ENCODE measurements around the gene SORCS2. TPM values are rescaled to one million over a fixed set of nuclear protein-coding genes. Genes with fewer than 3 reads are reported as not detected.

SORCS2 gene
- total RNA-seq, 2 experiments from 2014 or later = 0.07 TPM

DNA sequence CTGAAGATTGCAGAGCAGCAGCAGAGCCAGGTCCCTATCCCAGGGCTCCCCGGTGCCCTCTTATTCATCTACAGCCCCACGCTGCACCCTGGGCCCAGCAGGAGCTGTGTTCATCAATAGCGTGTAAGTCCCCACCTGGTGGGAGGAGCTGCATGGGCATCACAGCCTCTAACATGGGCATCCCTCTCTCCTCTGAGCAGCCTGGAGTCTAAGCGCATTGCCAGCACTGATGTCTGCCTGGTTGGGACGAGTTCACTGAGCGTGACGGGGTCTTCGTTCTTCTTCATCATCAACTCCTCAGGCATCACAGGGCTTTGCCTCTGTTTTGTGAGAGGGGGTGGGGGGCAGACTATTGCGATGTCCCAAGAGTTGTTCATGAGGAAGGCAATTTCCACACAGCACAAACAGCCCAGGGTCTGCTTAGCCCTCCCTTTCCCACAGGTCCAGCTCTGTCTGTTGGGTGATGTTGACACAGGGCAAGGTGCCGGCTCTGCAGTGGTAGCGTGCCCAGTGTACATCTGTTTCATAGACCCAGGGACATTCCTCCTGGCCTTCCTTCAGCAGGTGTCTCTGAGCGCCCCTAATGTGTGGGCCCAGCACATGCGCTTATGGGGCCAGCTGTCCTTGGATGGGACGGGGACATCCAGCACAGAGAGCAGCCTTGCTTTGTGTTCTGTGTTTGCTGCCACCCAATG, 85.9 kb downstream of the SORCS2 start:
- intact Hi-C loops (cut with micrococcal nuclease) = no loop called here
- no peaks in the 10 kb centered on the region for H3K4me1 Mint-ChIP-seq (ENCODE audit: low read depth)
- no peak for DNase-seq
- no peaks in the 10 kb centered on the region for H3K36me3 Mint-ChIP-seq
- no peak overlapping the region for H3K4me3 Mint-ChIP-seq
- peaks cover 9% of the 10 kb centered on the region for H3K27me3 Mint-ChIP-seq
- H3K9me3 Mint-ChIP-seq = no peaks in the 10 kb centered on the region
- CTCF ChIA-PET = no interaction called here
- no peak overlapping the region for H3K27ac Mint-ChIP-seq
- POLR2A ChIA-PET = no interaction called here

DNA sequence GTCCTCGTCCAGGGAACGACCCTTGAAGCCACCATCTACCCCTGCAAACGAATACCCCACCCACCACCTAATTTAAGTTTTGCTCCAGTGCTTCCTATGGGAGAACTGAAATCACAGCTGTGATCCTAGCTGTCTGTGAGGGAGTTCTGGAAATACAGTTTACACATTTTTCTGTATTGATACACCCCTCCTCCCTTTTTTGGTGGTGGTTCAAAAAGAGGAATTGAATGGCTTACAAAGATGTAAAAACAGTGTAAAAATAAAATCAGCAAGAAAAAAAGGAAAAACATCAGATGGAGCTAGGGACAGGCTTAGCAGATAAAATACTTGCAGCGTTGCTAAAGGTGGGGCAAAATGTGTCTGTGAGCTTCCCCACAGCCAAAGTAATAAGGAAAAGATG, 86.6 kb downstream of the SORCS2 start:
- no peaks in the 10 kb centered on the region for H3K9me3 Mint-ChIP-seq
- no peaks in the 10 kb centered on the region for H3K36me3 Mint-ChIP-seq
- POLR2A ChIA-PET = no interaction called here
- H3K4me1 Mint-ChIP-seq (ENCODE audit: low read depth) = no peaks in the 10 kb centered on the region
- peaks cover 9% of the 10 kb centered on the region for H3K27me3 Mint-ChIP-seq
- no peak overlapping the region for H3K27ac Mint-ChIP-seq
- DNase-seq = no peak
- CTCF ChIA-PET = no interaction called here
- H3K4me3 Mint-ChIP-seq = no peak overlapping the region
- intact Hi-C loops (cut with micrococcal nuclease) = no loop called here

DNA sequence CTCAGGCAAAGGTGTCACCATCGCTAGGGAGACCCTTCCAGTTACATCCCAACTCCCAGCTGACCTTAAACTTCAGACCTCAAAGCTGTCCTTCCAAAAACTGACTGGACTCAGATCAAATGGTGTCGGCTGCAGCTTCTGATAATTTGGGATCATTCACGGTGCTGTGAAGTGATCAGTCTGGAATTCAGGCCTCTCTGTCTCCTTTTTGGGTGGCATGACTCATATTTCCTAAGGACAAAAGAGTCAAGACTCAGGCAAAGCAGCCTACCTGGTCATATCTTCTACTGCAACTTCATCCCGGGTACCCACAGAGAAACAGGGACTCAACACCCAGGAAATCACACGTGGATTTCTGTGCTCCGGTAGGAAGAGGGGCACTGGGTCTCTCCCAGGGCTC, 87.6 kb downstream of the SORCS2 start:
- H3K4me3 Mint-ChIP-seq = no peak overlapping the region
- no peak overlapping the region for H3K27ac Mint-ChIP-seq
- H3K36me3 Mint-ChIP-seq = no peaks in the 10 kb centered on the region
- H3K9me3 Mint-ChIP-seq = no peaks in the 10 kb centered on the region
- H3K27me3 Mint-ChIP-seq = peaks cover 9% of the 10 kb centered on the region
- DNase-seq = no peak
- ChIA-PET POLR2A (no interaction called here), CTCF (no interaction called here)
- H3K4me1 Mint-ChIP-seq (ENCODE audit: low read depth) = no peaks in the 10 kb centered on the region
- intact Hi-C loops (cut with micrococcal nuclease) = no loop called here

DNA sequence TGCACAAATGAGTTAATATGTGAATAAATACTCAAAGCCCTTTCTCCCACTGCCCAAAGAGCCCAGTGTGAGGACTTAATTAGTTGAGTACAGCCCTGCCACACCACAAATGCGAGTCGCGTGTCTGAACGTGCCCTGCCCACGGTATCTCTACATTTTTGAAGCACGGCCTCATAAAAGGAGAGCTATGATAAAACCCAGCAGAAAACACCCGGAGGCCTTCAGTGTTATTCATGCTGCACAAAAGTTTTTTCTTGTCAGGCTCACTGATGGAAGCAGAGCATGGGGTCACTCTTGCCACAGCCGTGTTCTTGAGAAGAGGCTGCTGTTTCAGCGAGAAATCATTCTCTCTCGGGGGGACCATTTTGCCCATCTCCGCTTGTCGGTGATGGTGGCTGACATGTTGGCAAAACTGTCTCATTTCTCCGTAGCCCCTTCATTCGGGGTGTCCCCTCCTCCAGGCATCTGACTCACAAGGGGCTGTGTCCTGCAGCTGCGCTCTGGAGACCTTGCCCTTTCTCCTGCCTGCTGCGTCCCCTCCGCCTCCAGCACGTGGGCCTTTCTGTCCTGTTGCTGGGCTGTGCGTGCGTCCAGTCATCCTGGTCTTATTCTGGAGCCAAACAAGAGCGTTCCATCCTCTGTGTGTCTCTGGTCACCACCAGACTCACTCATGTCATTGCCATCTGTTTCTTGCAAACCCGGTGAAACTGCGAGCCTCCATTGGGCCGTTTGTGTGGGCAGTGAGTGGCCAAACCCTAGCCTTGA, 88.8 kb downstream of the SORCS2 start:
- ChIA-PET POLR2A (no interaction called here), CTCF (no interaction called here)
- H3K4me1 Mint-ChIP-seq (ENCODE audit: low read depth) = no peaks in the 10 kb centered on the region
- H3K27me3 Mint-ChIP-seq = peaks cover 11% of the 10 kb centered on the region
- no peaks in the 10 kb centered on the region for H3K9me3 Mint-ChIP-seq
- no peak overlapping the region for H3K27ac Mint-ChIP-seq
- H3K36me3 Mint-ChIP-seq = no peaks in the 10 kb centered on the region
- intact Hi-C loops (cut with micrococcal nuclease) = no loop called here
- DNase-seq = no peak
- H3K4me3 Mint-ChIP-seq = no peak overlapping the region

DNA sequence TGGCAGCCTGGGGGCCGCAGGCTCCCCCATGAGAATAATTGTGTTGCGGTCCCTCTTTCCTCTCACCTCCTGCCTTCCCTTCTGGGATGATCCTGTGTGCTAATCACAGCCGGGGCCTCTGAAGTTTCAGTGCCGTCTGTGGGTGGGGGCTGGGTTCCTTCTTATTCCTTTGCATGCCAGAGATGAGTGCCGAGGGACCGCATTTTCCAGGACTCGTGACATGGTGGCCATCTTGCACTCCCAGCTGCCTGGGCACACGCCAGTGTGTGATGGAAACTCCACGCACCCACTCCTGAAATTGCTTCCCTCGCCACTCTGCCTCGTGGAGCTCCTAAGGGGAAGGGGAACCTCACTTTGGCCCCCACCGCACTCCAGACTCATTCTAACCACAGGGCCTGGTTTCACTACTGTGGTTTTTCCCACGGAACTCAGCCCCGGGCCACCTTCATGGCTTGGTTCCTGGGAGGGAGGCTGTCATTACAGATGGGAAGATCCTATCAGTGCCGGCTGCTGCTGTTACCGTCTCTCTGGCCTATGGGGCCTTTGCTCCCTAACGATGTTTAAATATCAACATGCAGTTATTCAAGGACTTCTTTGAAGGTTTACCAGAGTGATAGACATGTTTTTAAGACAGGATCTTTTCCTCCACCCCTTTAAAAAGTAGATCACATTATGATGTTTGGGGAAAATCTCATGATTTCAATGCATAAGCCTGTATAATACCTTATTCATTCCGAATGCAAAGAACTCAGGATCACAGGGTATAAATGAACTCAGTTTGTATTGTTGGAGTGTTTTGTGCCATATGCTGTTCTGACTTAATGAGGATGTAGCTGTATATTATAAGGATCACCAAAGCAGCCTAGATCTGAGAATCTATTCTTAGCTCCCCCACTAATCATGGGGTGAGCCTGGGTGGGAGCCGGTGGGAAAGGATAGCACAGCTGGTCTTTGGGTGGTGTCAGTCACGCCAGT, 89.6 kb downstream of the SORCS2 start:
- DNase-seq = no peak
- no peak overlapping the region for H3K27ac Mint-ChIP-seq
- H3K9me3 Mint-ChIP-seq = no peaks in the 10 kb centered on the region
- H3K4me3 Mint-ChIP-seq = no peak overlapping the region
- CTCF ChIA-PET = no interaction called here
- H3K4me1 Mint-ChIP-seq (ENCODE audit: low read depth) = no peaks in the 10 kb centered on the region
- no peaks in the 10 kb centered on the region for H3K36me3 Mint-ChIP-seq
- peaks cover 12% of the 10 kb centered on the region for H3K27me3 Mint-ChIP-seq
- POLR2A ChIA-PET = no interaction called here
- intact Hi-C loops (cut with micrococcal nuclease) = no loop called here

DNA sequence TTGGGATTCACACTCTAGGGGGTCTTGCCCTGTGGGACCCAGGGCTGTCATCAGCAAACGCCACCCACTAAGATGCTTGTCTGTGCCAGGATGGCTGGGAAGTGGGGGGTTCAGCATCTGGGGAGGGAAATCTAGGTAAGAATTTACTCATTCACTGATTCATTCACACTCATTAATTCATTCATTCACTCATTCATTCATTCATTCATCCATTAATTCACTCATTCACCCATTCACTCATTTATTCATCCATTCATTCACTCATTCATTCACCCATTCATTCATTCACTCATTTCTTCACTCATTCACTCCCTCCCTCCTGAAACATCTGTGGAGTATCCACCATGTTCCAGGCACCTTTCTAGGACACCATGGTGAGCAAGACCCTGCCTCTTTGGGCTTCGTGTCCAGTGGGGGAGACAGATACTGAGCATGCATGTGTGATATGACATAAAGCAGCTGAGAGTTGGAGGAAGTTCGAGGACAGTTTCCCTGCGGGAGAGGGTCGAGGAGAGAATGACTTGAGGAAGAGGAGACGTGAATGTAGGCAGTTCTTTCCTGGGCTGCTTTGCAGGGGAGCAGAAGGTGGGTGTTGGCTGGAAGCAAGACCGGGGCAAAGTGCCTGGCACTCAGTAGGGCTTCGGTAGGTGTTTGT, 90.6 kb downstream of the SORCS2 start:
- POLR2A ChIA-PET = no interaction called here
- no peak for DNase-seq
- intact Hi-C loops (cut with micrococcal nuclease) = no loop called here
- Mint-ChIP-seq H3K27ac (no peak overlapping the region), H3K27me3 (peaks cover 12% of the 10 kb centered on the region), H3K4me1 (ENCODE audit: low read depth) (no peaks in the 10 kb centered on the region), H3K9me3 (no peaks in the 10 kb centered on the region), H3K36me3 (no peaks in the 10 kb centered on the region), H3K4me3 (no peak overlapping the region)
- CTCF ChIA-PET = no interaction called here

DNA sequence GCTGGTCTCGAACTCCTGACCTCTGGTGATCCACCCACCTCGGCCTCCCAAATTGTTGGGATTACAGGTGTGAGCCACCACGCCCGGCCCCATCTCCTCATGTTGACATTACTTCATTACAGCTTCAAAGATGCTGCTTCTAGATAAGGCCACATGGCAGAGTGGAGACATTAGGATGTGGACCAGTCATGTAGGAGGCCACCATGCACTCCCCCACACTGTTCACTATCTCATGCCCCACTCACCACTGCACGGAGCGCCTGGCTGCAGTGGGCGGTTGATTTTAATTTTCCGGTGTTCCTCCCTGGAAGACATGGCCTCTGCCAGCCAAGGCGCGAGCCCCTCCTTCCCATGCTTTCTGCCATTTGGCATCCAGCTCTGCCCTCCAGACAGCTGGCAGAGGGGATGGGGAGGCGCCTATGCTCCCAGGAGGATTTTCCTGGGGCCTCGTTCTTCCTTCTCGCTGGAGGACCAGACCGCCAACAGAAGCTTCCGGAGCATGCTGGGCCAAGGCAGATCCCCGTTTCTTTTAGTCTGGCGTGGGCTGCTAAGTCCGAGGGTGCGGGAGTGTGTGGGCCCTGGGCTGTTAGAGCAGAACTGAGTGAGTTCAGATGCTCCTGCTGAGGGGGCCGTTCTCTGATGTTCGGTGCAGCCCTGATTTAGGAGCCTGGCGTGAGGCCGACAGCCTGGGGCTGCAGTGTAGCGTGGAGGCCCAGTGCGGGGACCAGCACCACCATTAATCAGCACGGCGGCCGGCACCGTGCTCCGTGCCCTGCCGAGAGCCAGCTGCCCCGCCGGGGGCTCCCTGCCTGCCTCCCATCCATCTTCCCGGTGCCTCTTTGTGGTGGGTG, 93.1 kb downstream of the SORCS2 start:
- Mint-ChIP-seq H3K4me1 (ENCODE audit: low read depth) (no peaks in the 10 kb centered on the region), H3K27me3 (peaks cover 12% of the 10 kb centered on the region), H3K27ac (no peak overlapping the region), H3K4me3 (no peak overlapping the region), H3K36me3 (no peaks in the 10 kb centered on the region), H3K9me3 (no peaks in the 10 kb centered on the region)
- POLR2A ChIA-PET = interaction anchor here (0.7 kb wide), 1 partner anchor 1435 kb away, joined by 3 read pairs; no protein-coding TSS in a partner anchor
- CTCF ChIA-PET = no interaction called here
- intact Hi-C loops (cut with micrococcal nuclease) = no loop called here
- DNase-seq = no peak

DNA sequence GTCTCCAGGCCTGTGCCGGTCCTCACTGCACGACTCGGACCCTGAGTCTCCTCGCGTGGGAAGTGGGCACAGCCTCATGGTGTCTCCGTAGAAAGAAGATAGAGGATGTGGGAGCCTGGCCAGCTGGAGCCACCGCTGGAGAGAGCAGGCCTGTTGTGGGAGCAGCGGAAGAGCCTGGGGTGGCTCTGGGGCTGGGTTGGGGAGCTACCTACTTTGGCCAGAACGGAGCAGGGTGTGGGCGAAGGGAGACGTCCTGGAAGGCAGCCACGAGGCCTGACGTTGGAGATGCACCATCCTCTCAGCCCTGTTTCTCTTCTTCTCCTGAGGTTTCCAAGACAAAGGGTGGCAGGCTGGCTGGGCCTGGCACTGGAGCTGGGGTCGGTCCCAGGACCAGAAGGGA, 93.8 kb downstream of the SORCS2 start:
- Mint-ChIP-seq H3K27ac (no peak overlapping the region), H3K36me3 (no peaks in the 10 kb centered on the region), H3K4me1 (ENCODE audit: low read depth) (no peaks in the 10 kb centered on the region), H3K9me3 (no peaks in the 10 kb centered on the region), H3K4me3 (no peak overlapping the region), H3K27me3 (peaks cover 12% of the 10 kb centered on the region)
- POLR2A ChIA-PET = no interaction called here
- CTCF ChIA-PET = no interaction called here
- intact Hi-C loops (cut with micrococcal nuclease) = no loop called here
- DNase-seq = no peak

DNA sequence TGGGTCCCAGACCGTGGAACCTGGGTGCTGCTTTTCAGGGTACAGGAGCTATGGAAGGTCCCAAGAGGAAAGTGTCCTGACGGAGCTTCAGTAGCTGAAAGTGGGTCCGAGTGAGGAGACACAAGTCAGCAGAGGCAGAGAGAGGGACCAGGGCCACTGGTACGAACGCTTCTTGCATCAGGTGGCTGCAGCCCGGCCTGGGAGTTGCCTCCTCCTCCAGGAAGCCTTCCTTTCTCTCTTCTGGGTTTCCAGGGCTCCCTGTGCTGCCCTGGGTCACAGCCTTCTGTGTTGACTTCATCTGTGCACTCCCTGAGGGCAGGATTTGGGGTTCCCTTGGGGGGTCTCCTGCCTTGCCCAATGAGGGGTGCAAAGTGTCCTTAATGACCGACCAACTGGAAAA, 94.5 kb downstream of the SORCS2 start:
- DNase-seq = no peak
- ChIA-PET POLR2A (no interaction called here), CTCF (no interaction called here)
- Mint-ChIP-seq H3K9me3 (no peaks in the 10 kb centered on the region), H3K27me3 (peaks cover 12% of the 10 kb centered on the region), H3K36me3 (no peaks in the 10 kb centered on the region), H3K4me3 (no peak overlapping the region), H3K4me1 (ENCODE audit: low read depth) (no peaks in the 10 kb centered on the region), H3K27ac (no peak overlapping the region)
- intact Hi-C loops (cut with micrococcal nuclease) = no loop called here

DNA sequence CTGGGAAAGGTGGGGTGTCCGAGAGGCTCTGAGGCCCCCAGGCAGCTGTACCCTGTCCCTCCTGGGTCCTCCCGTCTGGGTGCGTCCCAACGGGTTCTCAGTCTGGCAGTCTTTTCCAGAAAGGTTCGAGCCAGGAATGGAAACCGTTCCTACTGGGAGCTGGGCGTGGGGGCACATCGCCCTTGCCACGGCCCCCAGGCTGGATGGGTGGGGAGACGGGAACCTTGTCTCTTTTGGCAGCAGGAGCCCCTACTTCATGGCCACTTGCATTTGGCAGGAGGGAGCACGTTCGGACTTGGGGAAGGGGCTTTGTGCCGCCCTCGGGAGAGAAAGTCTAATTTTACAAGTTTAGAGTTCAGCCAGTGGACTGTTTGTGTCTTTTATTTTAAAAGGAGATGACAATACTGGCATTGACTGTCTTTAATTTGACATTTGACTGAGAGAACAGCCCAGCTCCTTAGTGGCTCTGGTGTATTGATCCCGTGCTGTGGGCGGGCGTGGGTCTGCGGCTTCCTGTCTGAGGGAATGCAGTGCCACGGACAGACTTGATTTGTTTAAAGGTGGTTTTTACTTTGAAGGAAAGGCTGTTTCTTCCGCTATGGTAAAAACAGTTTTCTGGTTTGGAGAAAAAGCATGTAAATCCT, 95.1 kb downstream of the SORCS2 start:
- CTCF ChIA-PET = no interaction called here
- intact Hi-C loops (cut with micrococcal nuclease) = no loop called here
- peaks cover 11% of the 10 kb centered on the region for H3K27me3 Mint-ChIP-seq
- no peaks in the 10 kb centered on the region for H3K36me3 Mint-ChIP-seq
- H3K27ac Mint-ChIP-seq = no peak overlapping the region
- no peak overlapping the region for H3K4me3 Mint-ChIP-seq
- DNase-seq = no peak
- no peaks in the 10 kb centered on the region for H3K4me1 Mint-ChIP-seq (ENCODE audit: low read depth)
- POLR2A ChIA-PET = no interaction called here
- H3K9me3 Mint-ChIP-seq = no peaks in the 10 kb centered on the region

DNA sequence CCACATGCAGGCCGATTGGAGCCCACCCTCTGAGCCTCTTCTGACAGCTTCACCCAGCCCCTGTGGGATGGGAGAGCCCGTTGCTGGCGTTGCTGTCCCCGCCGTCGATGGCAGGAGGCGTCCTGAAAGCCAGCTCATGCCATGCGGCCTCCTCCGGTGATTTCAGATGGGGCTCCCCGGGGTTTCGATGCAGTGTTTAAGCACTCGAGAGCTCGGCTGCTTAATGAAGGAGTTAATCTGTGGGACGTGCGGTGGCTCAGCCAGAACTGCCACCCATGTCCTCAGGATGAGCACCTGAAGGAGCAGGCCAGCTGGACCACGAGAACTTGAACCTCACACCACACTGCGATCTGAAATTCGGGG, 95.6 kb downstream of the SORCS2 start:
- Mint-ChIP-seq H3K4me3 (no peak overlapping the region), H3K27ac (no peak overlapping the region), H3K4me1 (ENCODE audit: low read depth) (no peaks in the 10 kb centered on the region), H3K36me3 (no peaks in the 10 kb centered on the region), H3K9me3 (no peaks in the 10 kb centered on the region), H3K27me3 (peaks cover 8% of the 10 kb centered on the region)
- intact Hi-C loops (cut with micrococcal nuclease) = no loop called here
- DNase-seq = no peak
- POLR2A ChIA-PET = no interaction called here
- CTCF ChIA-PET = no interaction called here

Measured in activated CD4-positive, alpha-beta memory T cell treated with anti-CD3 and anti-CD28 coated beads for 36 hours (primary cell).